Measurements from ENCODE around the gene NPAS3. TPM values are rescaled to one million over a fixed set of nuclear protein-coding genes. Genes with fewer than 3 reads are reported as not detected.

The NPAS3 gene
- total RNA-seq, 1 donor from 2014 or later = not detected

DNA sequence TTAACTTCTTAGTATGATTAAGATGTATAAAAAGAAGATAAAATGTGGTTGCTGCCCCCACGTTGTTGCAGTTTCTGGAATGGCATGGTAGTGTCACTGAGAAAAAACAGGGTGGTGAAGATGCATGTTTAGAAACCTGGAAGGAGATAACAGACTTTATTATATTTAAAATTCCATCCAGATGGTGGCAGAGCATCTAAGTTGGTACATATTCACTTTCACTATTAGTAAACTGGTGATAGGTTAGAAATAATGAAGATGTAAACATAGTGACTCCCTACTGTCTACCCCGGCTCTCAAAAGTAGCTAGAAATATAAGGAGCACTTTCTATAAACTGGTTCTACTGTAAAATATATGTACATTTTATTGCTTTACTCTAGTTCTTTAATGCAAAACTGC is 279.3 kb downstream of the NPAS3 start:
- Mint-ChIP-seq H3K27ac (no peak overlapping the region), H3K4me3 (no peak overlapping the region), H3K36me3 (ENCODE audit: low read depth) (no peaks in the 10 kb centered on the region), H3K27me3 (no peaks in the 10 kb centered on the region), H3K4me1 (no peaks in the 10 kb centered on the region), H3K9me3 (peaks cover 4% of the 10 kb centered on the region)
- intact Hi-C loops (cut with micrococcal nuclease) = no loop called here
- no peak for DNase-seq

DNA sequence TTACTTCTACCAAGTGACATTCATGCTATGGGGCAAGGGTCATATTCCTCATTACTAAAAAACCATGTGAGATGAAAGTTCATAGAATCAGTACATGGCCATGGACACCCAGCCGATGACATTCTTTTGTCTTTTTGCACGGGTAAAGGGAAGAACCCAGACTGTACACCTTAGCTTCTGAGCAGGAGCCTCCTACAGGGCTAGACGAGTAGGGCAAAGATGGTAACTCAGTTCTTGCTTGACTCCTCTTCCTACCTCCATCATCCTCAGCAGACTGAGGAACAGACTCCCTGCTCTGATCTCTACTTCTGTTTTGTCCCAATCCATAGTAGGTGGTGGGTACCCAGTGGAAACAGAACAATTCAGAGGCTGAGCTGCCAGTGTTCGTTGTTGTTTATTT is 281.3 kb downstream of the NPAS3 start:
- H3K4me3 Mint-ChIP-seq = no peak overlapping the region
- H3K27me3 Mint-ChIP-seq = no peaks in the 10 kb centered on the region
- peaks cover 4% of the 10 kb centered on the region for H3K9me3 Mint-ChIP-seq
- intact Hi-C loops (cut with micrococcal nuclease) = no loop called here
- DNase-seq = no peak
- no peak overlapping the region for H3K27ac Mint-ChIP-seq
- no peaks in the 10 kb centered on the region for H3K36me3 Mint-ChIP-seq (ENCODE audit: low read depth)
- no peaks in the 10 kb centered on the region for H3K4me1 Mint-ChIP-seq

DNA sequence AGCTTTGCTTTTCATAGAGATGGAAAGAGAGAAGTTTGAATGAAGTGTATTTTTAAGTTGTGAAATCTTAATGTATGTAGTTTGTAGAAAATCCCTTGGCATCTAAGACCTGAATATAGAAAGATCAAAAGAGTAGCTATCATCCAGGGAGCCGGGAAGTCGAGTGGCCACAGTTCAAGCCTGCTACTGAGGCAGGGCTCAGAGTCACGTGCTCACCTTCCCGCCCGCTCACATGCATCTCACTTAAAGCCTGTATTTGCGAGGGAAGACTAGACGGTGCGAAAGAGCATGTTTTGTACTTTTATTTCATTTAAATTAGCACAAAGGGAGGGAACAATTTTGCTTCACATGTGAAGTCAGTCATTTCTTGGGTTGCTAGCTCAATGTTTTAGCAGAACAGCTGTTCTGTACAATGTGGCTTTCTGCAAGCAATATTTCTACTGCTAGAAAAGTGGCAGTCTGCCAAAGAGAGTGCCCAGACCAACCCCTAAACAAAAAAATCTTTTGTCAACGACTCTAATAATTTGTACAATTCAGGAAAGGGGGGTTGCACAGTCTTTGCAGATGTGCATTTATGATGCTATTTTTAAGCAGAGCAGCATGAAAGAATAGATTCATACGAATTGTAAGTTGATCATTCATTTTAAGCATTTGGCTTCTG is 290.7 kb downstream of the NPAS3 start:
- no peak overlapping the region for H3K27ac Mint-ChIP-seq
- no peaks in the 10 kb centered on the region for H3K36me3 Mint-ChIP-seq (ENCODE audit: low read depth)
- no peak overlapping the region for H3K4me3 Mint-ChIP-seq
- H3K9me3 Mint-ChIP-seq = no peaks in the 10 kb centered on the region
- H3K27me3 Mint-ChIP-seq = no peaks in the 10 kb centered on the region
- DNase-seq = no peak
- H3K4me1 Mint-ChIP-seq = no peaks in the 10 kb centered on the region
- intact Hi-C loops (cut with micrococcal nuclease) = no loop called here

DNA sequence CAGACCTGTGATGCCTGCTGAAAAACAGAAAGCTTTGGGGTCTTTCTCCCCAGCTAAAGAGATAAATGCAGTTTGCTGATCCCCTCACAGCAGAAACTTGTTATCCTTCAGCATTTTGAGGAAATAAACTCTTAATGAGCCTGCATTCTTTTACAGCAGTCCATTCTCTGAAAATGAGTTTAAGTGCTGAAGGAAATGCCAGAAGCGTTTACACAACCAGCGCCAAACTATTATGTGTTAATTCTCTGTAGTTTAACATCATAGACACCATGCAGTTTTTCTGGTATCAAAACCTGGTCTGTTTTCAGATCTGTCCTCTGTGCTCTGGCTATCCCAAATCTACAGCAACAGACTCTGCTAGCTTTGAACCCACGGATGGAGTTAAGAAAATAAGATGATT is 291.3 kb downstream of the NPAS3 start:
- no peak overlapping the region for H3K4me3 Mint-ChIP-seq
- no peaks in the 10 kb centered on the region for H3K27me3 Mint-ChIP-seq
- H3K9me3 Mint-ChIP-seq = no peaks in the 10 kb centered on the region
- H3K4me1 Mint-ChIP-seq = no peaks in the 10 kb centered on the region
- H3K36me3 Mint-ChIP-seq (ENCODE audit: low read depth) = no peaks in the 10 kb centered on the region
- intact Hi-C loops (cut with micrococcal nuclease) = no loop called here
- no peak for DNase-seq
- H3K27ac Mint-ChIP-seq = no peak overlapping the region

DNA sequence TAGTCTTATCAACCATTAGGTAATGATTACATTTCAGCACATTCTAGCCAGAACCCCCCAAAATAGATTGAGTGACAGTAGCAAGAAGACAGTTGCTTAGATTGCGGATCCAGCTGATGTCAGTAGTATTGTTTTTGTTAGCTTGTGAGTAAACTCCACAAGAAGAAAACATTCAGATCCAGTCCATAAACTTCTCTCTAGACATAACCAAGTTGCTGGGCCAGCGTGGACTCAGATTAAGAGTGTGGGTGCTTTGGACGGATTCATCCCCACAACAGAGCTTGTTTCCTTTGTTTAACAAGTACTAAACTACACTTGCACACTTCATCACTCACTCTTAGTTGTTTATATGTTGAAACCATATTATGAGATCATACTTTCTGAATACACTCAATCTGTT is 293.4 kb downstream of the NPAS3 start:
- intact Hi-C loops (cut with micrococcal nuclease) = no loop called here
- H3K4me1 Mint-ChIP-seq = no peaks in the 10 kb centered on the region
- H3K36me3 Mint-ChIP-seq (ENCODE audit: low read depth) = no peaks in the 10 kb centered on the region
- H3K4me3 Mint-ChIP-seq = no peak overlapping the region
- no peaks in the 10 kb centered on the region for H3K9me3 Mint-ChIP-seq
- no peak for DNase-seq
- H3K27ac Mint-ChIP-seq = no peak overlapping the region
- no peaks in the 10 kb centered on the region for H3K27me3 Mint-ChIP-seq

DNA sequence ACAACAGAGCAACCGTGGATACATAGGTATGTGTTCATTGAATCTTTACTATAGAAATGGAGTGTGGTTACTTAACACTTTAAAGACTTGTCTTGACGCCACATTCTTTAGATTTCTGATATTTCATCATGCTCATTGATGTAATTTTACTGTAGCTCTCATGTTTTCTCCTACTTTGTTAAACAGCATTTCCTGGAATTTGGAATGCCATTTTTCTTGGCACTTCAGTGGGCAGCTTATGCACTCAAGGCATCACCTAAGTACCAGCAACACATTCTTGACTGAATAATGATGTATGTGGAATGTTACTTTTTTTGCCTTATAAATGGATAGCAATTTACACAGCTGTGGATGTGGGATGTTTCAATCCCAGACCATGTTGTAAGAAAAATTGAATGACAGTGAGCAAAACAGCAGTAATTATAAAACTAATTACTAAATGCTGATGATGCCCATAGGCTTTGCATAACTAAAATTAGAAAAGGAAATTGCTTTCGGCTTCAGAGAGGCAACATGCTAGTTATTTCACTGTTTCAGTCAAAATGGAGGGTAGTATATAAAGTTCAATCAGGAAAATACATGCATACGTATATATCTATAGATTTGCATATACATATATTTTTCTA is 298.5 kb downstream of the NPAS3 start:
- no peak overlapping the region for H3K4me3 Mint-ChIP-seq
- H3K4me1 Mint-ChIP-seq = no peaks in the 10 kb centered on the region
- H3K27ac Mint-ChIP-seq = no peak overlapping the region
- no peaks in the 10 kb centered on the region for H3K9me3 Mint-ChIP-seq
- intact Hi-C loops (cut with micrococcal nuclease) = no loop called here
- no peaks in the 10 kb centered on the region for H3K27me3 Mint-ChIP-seq
- no peaks in the 10 kb centered on the region for H3K36me3 Mint-ChIP-seq (ENCODE audit: low read depth)
- no peak for DNase-seq

DNA sequence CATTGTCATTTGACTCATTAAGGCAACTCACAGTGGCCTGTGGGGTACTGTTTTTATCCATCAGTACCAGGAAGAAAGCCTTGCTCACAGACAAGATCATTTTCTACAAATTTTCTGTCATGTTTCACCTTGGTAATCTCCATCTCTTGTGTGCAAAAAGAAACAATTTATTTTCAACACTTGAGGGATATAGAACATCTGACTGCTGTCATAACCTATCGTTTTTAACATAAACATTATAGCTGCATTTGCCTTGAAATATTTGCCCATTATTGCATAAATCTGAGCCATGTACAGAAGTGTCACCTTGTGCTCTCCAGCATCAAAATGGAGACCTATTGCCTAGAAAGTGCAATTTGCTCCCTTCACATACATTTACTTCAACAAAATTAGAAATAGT is 300.8 kb downstream of the NPAS3 start:
- no peaks in the 10 kb centered on the region for H3K4me1 Mint-ChIP-seq
- DNase-seq = no peak
- no peaks in the 10 kb centered on the region for H3K36me3 Mint-ChIP-seq (ENCODE audit: low read depth)
- H3K9me3 Mint-ChIP-seq = no peaks in the 10 kb centered on the region
- no peak overlapping the region for H3K27ac Mint-ChIP-seq
- no peak overlapping the region for H3K4me3 Mint-ChIP-seq
- intact Hi-C loops (cut with micrococcal nuclease) = no loop called here
- H3K27me3 Mint-ChIP-seq = no peaks in the 10 kb centered on the region

DNA sequence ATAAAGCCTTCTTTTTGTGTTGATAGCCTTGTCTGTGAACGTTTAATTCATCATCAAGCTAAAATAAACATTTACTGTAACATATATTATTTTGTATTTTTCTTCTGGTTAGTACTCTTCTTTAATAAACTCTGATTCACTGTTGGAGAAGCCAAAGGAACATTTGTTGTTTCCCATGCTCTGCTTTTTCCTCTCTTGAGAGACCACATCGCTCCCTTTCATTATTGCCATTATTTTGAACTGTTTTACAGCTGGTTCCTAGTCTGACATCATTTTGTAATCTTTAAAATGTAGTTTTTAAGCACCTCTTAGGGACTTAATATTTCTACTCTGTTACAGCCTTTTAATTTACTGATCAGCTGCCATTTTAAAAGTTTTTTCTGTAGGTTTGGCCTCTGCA is 301.8 kb downstream of the NPAS3 start:
- no peaks in the 10 kb centered on the region for H3K9me3 Mint-ChIP-seq

DNA sequence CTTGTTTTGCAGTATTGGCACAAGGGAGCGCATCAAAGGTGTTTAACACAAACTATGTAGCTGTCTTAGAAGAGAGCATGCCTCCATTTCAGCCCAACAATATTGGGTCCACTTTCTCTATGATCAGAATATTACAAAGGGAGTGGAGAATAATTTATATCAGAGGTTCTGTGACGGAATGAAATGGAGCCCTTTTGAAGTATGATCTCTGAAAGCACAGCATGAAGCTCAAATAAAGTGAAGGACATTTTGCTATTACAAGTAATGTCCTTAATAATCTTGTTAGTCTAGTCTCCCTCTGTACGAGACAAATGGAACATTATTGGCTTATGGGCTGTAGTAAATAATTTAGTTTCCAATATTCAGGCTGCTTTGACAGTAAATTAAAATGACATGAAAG is 302.7 kb downstream of the NPAS3 start:
- no peak for DNase-seq
- intact Hi-C loops (cut with micrococcal nuclease) = no loop called here
- Mint-ChIP-seq H3K27ac (no peak overlapping the region), H3K4me3 (no peak overlapping the region), H3K9me3 (no peaks in the 10 kb centered on the region), H3K36me3 (ENCODE audit: low read depth) (no peaks in the 10 kb centered on the region), H3K4me1 (no peaks in the 10 kb centered on the region), H3K27me3 (no peaks in the 10 kb centered on the region)

More for the DNA sequence above, 301.8 kb downstream of the NPAS3 start:
- H3K4me3 Mint-ChIP-seq = no peak overlapping the region
- H3K27ac Mint-ChIP-seq = no peak overlapping the region
- intact Hi-C loops (cut with micrococcal nuclease) = no loop called here
- H3K27me3 Mint-ChIP-seq = no peaks in the 10 kb centered on the region
- DNase-seq = no peak
- H3K36me3 Mint-ChIP-seq (ENCODE audit: low read depth) = no peaks in the 10 kb centered on the region
- H3K4me1 Mint-ChIP-seq = no peaks in the 10 kb centered on the region

DNA sequence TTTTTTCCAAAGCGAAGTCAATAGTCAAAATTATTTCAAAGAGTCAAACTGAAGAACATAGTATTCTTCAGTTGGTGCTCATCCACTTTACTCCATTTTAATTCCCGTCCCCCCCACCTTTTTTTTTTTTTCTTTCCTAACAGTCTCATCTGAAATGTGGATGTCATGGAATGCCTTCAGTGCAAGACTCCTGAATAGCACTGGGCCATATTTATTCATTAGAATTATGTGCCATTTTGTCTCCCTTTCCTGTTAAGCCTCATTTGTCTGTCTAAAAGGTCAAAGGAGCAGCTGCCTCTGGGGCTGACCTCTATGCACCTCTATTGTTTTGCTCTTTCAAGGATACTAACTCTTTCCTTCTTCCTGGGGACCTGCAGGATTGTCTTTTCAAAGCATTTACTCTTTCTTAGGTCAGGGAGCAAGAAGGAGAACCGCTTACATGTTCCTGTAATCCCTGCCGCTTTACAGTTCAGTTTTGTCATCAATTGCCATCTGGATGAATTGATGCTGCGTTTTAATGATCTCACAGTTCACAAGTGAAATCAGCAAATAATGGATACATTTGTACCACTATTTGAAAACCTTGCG is 310.6 kb downstream of the NPAS3 start:
- Mint-ChIP-seq H3K4me3 (no peak overlapping the region), H3K4me1 (no peaks in the 10 kb centered on the region), H3K27ac (no peak overlapping the region), H3K27me3 (no peaks in the 10 kb centered on the region), H3K36me3 (ENCODE audit: low read depth) (no peaks in the 10 kb centered on the region), H3K9me3 (peaks cover 3% of the 10 kb centered on the region)
- intact Hi-C loops (cut with micrococcal nuclease) = no loop called here
- DNase-seq = no peak

DNA sequence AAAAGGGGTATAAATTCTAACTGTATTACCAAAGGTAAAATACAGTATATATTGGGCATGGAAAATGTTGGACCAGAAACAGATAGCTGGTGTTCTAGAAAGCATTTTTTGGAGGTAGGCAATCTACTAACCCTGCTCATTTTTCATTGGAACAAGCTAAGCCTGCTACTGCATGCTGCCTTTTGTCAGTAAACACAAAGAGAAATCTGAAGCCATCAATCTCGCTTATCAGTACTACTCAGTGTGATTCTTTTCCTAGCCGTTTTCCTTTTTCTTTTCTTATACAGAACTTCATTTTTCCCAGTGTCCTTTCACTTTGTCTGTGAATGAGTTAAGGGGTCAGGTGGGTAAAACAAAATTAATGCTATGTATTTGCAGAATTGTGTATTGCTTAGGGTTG is 312.3 kb downstream of the NPAS3 start:
- Mint-ChIP-seq H3K36me3 (ENCODE audit: low read depth) (no peaks in the 10 kb centered on the region), H3K27ac (no peak overlapping the region), H3K9me3 (peaks cover 3% of the 10 kb centered on the region), H3K27me3 (no peaks in the 10 kb centered on the region), H3K4me3 (no peak overlapping the region), H3K4me1 (no peaks in the 10 kb centered on the region)
- intact Hi-C loops (cut with micrococcal nuclease) = no loop called here
- no peak for DNase-seq

DNA sequence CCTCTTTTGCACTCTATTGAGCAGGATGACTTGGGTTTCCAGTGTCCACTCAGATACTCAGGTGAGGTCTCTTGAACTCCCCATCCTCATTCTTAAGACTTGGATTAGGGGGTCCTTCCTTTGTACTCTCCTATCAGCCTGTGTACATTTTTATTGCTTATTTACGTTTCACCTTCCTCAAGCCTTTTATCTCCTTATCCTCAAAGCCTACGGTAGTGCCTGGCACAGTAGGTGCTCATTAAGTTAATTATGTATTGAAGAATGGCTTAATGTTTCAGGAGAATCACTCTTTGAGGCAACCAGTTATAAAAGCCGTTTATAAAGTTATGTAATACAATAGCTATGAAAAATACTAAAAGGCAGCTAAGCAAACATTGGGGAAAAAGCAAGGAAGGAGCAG is 315.7 kb downstream of the NPAS3 start:
- DNase-seq = no peak
- Mint-ChIP-seq H3K4me1 (no peaks in the 10 kb centered on the region), H3K36me3 (ENCODE audit: low read depth) (no peaks in the 10 kb centered on the region), H3K27ac (no peak overlapping the region), H3K27me3 (no peaks in the 10 kb centered on the region), H3K9me3 (peaks cover 3% of the 10 kb centered on the region), H3K4me3 (no peak overlapping the region)
- intact Hi-C loops (cut with micrococcal nuclease) = no loop called here

DNA sequence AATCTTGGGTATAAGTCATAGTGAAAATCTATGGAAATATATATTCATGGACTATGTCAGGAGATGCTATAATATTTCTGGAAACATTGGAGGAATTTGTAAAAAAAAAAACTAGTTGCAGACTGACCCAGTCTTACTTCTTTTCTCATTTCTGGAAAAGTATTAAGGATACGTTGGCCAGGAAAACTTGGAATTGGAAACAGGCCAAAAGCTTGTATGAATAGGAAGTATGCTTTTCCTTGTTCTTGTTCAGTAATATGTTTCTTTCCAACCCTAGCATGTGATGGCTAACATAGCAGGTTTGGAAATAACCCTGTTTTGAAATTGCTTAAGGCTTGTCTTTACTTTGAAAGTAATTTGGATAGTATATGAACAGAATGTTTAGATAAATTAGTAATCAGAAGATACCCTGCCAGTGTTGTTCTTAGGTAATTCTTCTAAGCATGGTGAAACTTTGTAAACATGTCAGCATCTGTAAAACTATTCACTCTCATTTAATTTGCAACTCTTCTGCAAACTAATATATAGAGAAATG is 316.2 kb downstream of the NPAS3 start:
- H3K36me3 Mint-ChIP-seq (ENCODE audit: low read depth) = no peaks in the 10 kb centered on the region
- no peak for DNase-seq
- no peak overlapping the region for H3K4me3 Mint-ChIP-seq
- no peaks in the 10 kb centered on the region for H3K27me3 Mint-ChIP-seq
- no peaks in the 10 kb centered on the region for H3K4me1 Mint-ChIP-seq
- H3K27ac Mint-ChIP-seq = no peak overlapping the region
- intact Hi-C loops (cut with micrococcal nuclease) = no loop called here
- H3K9me3 Mint-ChIP-seq = peaks cover 3% of the 10 kb centered on the region

DNA sequence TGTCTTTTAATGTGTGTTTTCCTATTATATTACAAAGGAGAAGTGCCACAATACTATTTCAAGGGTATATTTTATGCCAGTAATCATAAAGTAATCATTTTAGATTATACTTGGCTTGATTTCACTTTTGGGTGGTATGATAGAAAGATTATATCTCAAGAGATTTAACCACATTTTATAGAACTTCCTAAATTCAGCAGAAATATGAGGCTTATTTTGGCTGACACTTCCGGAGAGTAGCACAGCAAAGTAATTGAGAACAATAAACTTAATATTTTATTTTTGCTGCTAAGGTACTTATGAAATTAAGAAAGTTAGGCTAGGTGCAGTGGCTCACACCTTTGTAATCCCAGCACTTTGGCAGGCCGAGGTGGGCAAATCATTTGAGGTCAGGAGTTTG is 319.1 kb downstream of the NPAS3 start:
- Mint-ChIP-seq H3K9me3 (peaks cover 3% of the 10 kb centered on the region), H3K4me3 (no peak overlapping the region), H3K27me3 (no peaks in the 10 kb centered on the region), H3K4me1 (no peaks in the 10 kb centered on the region), H3K27ac (no peak overlapping the region), H3K36me3 (ENCODE audit: low read depth) (no peaks in the 10 kb centered on the region)
- intact Hi-C loops (cut with micrococcal nuclease) = no loop called here
- no peak for DNase-seq
